A172 (cell line): ENCODE data around the gene MDM2. TPM values are rescaled to one million over a fixed set of nuclear protein-coding genes. Genes with fewer than 3 reads are reported as not detected.

ENCODE experiments used
- DNase-seq: peaks from one replicate; pipeline ENCODE4 v3.0.0-alpha.2; 2015; ENCODE audit warnings: low spot score
- total RNA-seq: library from RNA; depleted of rRNA; stranded (reverse); fragments of >200 nt; shearing (Covaris generic); gene quantifications from 2 replicates; pipeline ENCODE4 v1.2.3, GENCODE V29; 2014; rRNA removed

The MDM2 gene
- 87.2 and 97.5 TPM in 2 replicates for total RNA-seq

GRCh38 chr12:68807576-68808387 lies at the start of gene MDM2:
Gene MDM2 (plus strand): TSS chr12:68808177. CDS start chr12:68808478, 301 bp downstream.
- peak; percentile 79 for DNase-seq

- no peak for DNase-seq
These were observed 48.1 kb upstream of the MDM2 start for GRCh38 chr12:68759852-68760251.

DNA sequence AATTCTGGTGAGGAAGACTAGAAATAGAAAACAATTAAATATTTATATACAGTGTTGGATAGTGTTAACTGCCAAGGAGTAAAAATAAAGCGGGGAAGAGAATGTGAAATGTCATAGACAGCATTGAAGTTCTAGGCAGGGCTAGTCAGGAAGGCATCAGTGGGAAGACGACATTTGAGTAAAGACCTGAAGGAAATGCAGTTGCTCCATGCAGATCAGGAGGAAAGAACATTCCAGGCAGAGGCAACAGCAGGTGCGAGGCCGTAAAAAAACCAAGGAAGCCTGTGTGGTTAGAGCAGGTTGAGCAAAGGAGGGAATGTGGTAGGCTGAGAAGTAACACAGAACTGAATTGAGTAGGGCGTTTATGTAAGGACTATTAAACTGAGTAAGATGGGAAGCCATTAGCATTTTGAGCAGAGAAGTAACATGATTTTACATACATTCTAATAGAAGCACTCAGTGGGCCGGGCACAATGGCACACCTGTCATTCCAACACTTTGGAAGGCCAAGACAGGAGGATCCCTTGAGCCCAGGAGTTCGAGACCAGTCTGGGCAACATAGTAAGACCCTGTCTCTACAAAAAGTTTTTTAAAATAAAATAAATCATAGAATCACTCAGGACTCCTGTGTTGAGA lies 47.1 kb upstream of the MDM2 start:
- no peak for DNase-seq

GRCh38 chr12:68761442-68761812 lies 46.5 kb upstream of the MDM2 start:
- DNase-seq = no peak

DNA sequence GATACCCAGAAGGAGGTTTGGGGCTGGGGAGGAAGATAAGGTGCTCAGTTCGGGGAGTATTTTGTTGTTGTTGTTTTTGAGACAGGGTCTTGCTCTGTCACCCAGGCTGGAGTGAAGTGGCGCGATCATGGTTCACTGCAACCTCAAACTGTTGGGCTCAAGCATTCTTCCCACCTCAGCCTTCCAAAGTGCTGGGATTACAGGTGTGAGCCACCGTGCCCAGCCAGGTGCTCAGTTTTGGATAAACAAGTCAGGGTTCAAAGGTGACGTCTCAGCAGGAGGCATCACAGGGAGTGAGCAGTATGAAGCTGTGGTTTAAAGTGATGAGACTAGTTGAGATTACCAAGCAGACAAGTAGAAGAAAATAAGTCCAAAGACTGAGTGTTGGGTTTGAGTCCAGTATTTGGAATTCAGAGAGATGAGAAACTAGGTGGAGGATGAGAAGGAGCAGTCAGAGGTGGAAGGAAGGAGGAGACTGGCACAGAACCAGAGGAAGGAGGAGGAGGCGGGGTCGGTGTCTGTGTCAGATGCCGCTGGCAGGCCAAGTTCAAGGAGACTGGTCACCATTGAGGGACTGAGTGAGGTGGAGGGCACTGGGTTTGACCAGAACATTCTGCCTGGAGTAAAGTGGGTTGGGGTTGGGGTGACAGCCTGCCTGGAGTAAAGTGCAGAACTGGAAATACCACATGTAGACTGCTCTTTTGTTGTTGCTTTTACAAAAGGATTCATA lies 45.9 kb upstream of the MDM2 start:
- DNase-seq = no peak

DNA sequence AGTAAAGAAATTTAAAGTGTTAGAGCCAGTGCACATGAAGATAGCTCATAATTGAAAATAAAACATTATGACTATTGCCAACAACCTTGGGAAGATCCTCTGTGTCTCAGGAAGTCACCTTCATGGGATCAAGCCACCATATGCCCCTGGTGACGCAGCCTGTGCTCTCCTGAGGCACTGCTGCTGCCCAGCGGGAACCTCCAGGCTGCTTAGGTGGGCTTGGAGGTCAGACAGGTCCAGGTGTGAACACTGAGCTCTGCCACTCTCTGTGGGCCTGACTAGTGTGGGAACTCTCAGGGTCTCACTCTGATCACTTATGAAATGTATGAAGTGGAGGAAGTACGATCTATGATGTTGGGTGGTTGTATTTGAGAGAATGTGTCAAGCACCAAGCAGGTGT lies 45.3 kb upstream of the MDM2 start:
- no peak for DNase-seq

GRCh38 chr12:68765696-68766095 lies 42.3 kb upstream of the MDM2 start:
- no peak for DNase-seq

DNA sequence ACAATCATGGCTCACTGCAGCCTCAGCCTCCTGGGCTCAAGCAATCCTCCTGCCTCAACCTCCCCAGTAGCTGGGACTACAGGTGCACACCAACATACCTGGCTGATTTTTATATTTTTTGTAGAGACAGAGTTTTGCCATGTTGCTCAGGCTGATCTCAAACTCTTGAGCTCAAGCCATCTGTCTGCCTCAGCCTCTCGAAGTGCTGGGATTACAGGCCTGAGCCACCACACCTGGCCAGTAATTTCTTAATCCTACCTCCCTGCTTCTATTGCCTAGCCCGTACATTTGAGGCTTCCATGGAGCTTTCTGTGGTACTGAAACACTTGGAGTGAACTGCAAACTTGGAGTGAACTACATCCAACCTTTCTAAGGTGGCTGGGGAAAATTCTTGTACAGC lies 41.3 kb upstream of the MDM2 start:
- DNase-seq = no peak

GRCh38 chr12:68767191-68767590 lies 40.8 kb upstream of the MDM2 start:
- no peak for DNase-seq

GRCh38 chr12:68768431-68768939 lies 39.5 kb upstream of the MDM2 start:
- DNase-seq = no peak

DNA sequence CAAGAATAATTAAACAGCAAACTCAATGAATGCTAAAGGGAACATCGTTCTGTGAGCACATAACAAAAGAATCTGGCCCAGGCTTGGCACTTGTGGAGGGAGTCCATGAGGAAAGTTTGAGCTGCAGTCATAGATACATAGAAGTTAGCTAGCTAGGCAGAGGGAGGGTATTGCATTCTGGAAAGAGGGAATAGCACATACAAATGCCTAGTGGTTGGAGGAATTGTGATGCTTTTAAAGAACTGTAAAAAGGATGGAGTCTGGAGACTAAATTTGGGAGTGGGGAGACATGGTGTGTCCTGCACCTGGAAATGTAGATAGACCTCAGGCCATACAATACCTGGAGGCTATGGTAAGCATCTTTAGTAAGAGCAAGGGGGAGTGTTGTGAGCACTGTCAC lies 38.0 kb upstream of the MDM2 start:
- no peak for DNase-seq

GRCh38 chr12:68771223-68771925 lies 36.6 kb upstream of the MDM2 start:
- no peak for DNase-seq

DNA sequence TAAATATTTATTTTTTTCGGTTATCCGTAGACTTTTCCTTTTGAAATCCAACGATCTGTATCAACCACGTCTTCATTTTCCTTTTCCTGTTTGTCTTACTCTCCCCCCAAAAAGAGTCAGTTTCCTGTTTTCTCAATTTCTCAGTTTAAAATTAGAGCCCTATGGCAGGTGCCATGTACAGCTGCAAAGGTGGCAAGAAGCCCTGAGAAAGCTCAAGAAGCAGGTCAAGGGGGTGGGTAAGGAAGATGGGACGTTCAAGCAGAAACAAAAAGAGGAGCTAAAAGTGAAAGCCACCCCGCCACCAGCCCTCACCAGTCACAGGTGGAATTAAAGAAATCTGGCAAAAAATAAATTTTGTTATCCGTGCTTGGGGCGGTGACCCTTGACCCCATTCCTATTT lies 35.3 kb upstream of the MDM2 start:
- DNase-seq = no peak

DNA sequence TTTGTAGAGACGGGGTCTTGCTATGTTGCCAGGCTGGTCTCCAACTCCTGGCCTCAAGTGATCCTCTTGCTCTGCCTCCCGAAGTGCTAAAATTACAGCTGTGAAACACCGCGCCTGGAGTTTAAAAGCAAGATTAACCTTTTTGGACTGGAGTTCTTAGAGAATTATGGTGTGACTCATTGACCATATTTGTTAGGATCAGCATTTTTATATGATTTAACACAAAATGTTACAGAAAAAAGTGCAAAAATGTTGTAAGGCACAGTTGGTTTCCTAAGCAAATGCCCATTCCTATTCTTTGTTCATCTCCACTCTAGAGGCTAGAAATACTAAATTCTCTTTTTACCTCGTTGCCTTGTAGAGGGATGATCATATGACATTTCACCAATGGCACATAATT lies 34.4 kb upstream of the MDM2 start:
- no peak for DNase-seq

- no peak for DNase-seq
These were observed 32.8 kb upstream of the MDM2 start for GRCh38 chr12:68775121-68775630.

DNA sequence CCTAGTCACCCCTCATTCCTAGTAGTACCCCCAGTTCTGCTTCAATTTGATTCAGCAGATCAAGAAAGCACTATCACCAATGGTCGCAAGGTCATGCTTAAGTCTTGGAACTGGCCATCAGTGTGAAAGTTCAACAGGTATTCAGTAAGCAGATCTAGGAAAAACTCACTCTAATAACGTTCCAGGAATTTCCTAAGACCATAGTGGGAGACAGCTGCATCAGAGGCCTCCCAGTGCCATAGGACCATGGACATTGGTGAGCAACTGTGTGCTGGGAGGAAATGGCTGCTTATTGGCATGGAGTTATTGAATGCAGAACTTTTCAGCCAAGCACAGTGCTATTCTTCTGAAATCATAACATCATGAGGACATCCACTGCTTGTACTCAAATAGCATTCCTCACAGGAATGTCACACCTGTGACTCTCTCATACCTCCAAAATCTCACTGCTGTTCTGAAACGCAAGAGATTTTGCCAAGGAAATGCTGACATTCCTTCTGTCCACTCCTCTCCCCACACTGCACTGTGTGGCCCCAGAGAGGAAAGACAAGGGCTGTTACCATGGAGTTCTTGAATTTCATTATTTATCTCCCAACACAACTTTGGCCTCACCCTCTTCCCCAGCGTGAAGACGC lies 30.9 kb upstream of the MDM2 start:
- no peak for DNase-seq

DNA sequence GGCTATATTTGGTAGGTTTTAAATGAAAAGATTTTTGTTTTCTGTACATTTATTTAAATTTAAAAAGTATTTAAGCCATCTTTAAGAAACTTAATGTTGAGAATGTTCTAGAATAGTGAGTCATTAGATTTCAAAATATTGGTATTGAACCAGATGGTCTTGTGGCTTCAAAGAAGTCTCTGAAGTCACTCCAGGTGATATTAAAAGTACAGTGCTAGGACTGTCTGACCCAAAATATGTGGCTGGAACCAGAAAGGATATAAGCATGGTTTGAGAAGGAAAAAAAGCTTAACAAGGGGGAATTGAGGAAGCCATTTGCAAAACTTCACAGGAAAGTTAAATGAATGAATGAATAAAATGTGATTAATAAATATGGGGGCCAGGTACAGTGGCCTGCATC lies 28.7 kb upstream of the MDM2 start:
- no peak for DNase-seq

GRCh38 chr12:68780731-68781130 lies 27.2 kb upstream of the MDM2 start:
- DNase-seq = no peak

- no peak for DNase-seq
These were observed 26.2 kb upstream of the MDM2 start for GRCh38 chr12:68781728-68782127.

DNA sequence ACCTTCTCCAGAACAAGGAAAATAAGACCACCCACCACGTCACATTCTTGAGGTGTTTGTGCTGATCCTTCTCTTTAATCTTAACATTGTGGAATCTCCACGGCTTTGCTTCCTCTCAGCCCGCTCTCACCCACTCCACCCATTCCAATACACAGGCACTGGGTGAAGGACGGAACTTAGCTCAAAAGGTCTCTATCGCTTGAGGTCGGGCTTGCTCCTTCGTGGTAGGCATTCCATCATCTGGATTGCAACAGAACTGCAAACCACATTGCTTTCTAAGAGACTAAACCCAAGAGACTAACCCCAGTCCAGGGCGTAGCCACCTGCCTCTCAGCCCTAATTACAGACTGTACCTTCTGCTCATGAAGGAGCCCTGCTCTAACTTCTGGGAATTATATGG lies 24.0 kb upstream of the MDM2 start:
- no peak for DNase-seq

DNA sequence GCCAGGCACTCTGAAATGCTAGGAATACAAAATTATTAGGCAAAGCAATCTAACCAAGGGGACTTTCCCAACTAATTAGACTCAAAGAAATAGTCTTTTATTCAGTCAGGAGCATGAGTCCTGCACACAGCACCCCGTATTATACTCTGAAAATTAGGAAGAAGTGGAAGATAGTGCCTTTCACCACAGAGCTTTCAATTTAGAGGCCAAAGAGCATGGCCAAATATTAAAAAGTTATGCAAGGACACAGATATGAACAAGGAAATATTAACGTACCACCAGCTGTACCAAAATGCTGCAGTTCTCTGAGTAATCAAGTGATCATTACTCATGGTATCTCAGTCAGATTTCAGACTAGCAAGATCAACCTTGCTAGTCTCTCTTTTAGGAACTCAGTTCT lies 22.6 kb upstream of the MDM2 start:
- DNase-seq = no peak
